Stimulated activated CD4-positive, alpha-beta T cell treated with anti-CD3 and anti-CD28 coated beads, Interleukin-4, amount 100 ng/mL, for 48 hours (primary cell): Measurements from ENCODE around the gene HIVEP1.

Experiments used
- DNase-seq, 2 donors: peaks; one replicate each; pipeline ENCODE4 v3.0.0-alpha.2; 2020; ENCODE audit warnings: low read depth in 2 of 2

HIVEP1 gene

DNA sequence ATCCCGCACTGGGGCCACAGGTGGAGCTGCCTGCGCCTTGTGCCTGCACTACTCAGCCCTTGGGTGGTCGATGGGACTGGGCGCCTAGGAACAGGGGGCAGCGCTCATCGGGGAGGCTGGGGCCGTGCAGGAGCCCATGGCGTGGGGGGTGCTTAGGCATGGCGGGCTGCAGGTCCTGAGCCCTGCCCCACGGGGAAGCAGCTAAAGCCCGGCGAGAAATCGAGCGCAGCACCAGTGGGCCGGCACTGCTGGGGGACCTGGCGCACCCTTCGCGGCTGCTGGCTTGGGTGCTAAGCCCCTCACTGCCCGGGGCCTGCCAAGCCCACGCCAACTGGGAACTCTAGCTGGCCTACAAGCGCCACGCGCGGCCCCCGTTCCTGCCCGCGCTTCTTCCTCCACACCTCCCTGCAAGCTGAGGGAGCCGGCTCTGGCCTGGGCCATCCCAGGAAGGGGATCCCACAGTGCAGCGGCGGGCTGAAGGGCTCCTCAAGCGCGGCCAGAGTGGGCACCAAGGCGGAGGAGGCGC lies 5.8 kb downstream of the HIVEP1 start:
- DNase-seq, result no peak

DNA sequence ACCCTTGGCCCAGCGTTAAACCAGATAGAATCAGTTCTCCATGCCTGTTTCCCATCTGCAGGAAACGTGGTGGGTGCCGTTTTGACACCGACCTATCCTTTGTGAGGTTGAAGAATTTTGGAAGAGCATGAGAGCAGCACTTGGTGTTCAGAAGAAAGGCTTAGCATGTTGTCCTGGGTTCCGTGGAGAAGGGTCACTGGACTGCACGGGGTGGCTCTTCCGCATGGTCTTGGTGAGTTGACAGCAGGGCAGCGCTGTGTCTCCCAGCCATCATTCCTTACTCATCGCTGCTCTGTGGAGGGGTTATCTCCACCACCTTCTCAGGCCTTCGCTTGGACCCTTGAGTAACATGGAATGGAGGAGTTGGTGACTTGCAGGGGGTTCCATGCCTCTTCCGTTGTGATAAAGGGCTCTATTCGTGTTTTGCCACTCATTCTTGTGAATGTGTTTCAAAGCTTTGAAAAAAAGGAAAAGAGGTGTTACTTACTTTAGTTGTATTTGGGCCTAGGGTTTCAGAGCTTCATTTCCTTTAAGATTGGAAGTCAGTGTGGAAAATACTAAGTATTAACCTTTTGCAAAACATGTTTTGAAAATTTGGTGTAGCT lies 8.2 kb downstream of the HIVEP1 start:
- DNase-seq, result no peak

DNA sequence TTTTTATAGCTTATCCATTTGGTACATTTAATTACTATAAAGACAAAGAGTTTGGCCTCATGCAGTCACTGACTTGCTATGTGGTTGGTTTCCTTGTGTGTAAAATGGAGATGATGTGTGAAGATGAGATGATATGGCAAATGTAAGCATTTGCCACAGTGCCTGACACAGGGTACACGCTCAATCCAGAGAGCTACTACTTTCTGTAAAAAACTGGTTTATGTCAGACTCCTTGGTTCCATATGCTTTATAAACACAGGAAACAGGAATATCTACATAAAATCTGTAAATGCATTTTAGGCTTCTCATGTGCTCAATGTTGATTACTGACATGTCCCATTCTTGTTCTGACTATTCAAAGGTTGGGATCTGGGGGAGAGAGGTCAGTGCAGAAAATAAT lies 10.4 kb downstream of the HIVEP1 start:
- no peak for DNase-seq

DNA sequence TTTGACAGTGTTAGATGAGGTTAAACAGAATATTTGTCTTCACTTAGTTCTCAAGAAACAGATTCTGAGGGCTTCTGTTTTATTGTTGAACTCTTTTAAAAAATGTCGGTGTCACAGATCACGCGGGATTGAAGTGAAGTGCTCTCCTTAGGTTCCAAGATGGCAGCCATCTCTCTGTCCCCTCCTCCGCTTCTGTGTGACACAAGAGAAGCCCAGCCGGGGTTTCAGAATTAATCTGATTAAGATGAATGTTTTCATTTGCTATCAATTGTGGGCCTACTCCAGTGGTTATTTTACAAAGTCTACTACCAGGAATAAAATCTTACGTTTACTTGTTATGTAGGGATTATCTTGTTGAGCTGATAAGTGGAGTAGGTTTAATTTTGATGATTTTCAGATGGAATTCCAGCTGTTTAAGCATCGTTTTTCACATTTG lies 10.9 kb downstream of the HIVEP1 start:
- no peak for DNase-seq

DNA sequence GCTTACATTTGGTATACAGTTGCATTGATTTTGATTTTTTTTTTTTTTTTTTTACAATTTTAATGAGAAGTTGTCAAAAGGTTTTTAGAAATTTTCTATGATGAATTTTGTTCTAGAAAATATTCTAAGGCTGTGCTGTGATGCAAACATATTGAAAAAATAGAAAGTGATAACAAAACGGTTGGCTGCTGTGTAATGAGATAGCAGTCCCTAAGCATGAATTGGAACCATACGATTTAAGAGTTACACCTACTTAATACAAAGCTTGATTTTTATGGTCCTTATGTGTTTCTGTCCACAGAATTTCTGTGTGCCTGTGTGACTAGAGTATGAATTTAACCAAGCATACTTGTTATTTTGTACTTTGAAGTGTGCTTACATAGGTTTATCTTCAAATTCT lies 12.1 kb downstream of the HIVEP1 start:
- DNase-seq, result no peak

DNA sequence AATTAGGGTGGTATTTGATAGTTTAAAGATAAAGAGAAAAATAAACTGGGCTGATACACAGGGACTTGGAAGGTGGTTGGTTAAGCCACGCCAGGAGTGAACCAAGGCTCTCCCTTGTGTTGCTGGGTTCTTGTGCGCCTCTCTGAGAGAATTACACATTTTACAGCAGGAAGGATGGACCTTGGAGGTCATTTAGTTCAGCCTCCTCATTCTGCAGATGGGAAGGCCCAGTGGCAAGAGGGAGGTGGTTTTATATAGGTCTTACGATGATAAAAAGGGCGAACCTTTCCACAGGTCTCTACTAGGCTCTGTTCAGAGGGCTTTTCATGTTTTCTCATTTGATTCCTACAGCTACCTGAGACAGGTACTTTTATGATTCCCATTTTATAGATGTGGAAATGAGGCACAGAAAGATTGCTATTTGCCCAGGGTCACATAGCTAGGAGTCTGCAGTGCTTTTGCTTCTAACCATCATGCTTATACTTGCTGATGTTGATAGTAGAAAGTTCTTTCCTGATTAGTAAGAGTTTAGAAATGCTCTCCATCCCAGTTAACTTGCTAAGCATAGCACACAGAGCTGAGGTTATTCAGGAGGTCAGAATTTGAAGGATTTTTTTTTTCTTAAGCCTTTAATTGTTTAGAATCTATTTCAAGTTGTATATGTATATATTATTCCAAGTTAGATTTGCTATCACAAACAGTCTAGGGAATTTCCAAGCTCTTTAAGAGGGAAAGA lies 12.8 kb downstream of the HIVEP1 start:
- DNase-seq, result no peak

DNA sequence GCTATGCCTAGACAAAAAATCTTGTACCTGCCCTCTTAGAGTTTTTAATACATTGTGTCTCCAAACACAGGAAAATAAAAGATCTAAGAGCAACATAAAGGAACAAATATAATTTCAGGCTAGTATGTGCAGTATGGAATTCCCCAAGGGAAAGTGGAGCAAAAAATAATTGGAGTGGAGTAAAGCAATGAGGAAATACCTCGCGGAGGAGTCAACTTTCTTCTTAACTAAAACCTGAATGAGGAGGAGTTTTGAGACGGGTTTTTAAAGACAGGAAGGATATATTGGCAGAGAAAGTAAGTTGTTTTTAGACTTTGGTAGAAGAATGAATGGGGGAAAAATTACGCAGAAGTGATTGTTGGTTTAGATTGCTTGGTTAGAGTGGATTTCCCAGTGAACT lies 14.0 kb downstream of the HIVEP1 start:
- no peak for DNase-seq

DNA sequence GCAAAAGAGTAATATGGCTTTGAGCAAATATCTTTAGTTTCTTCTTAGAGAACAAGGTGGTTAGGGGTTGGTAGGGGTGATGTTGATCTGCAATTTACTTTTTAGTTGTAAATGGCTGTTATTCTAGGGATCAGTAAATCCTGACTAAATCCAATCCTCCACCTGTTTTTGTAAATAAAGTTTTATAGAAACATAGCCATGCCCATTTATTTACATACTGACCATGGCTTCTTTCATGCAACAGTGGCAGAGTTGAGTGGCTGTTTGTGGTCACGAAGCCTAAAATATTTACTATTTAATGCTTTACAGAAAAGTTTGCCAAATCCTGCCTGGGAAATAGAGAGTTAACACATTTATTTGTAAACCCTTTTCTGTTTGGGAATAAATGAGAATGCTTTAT lies 14.7 kb downstream of the HIVEP1 start:
- no peak for DNase-seq

DNA sequence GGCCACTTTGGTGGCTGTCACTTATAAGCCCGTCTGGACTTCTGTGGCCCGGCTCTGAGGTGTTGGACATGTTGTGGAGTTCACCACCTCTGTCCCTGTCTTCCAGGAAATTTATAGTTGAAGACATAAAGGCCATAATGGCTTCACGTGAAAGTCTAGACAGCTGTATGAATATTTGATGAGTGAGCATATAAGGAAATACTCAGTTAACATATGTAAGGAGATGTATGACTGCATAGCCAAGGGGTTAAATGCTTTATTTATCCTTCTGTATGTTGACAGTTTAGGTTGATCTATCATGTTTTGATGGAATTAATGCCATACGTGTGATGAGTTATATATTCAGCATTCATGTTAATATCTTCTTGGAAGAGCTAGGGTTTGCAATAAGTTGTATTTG lies 16.1 kb downstream of the HIVEP1 start:
- DNase-seq, result no peak

DNA sequence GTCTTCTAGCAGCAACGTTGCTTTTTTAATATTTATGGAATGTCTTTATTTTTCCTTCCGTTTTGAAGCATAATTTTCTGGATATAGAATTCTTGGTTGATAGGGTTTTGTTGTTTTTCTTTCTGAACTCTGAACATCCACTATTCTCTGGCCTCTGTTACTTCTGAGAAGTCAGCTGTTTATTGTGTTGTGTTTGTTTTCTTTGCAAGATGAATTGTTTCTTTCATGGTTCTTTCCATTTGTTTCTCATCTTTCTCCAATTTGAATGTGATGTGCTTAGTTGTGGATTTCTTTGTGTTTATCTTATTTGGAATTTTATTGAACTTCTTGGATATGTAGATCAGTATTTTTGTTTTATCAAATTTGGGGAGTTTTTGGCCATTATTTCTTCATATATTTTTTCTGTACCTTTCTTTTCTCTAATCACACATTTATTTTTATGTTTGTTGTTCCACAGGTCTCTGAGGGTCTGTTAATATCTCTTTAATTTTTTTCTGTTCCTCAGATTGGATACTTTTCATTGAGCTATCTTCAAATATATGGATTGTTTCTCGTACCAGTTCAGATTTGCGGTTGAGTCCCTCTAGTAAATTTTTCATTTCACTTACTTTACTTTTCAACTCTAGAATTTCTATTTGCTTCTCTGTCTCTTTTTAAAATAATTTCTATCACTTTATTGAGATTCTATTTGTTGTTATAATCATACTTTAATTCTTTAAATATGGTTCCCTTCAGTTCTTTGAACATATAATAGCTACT lies 18.0 kb downstream of the HIVEP1 start:
- DNase-seq, result no peak

DNA sequence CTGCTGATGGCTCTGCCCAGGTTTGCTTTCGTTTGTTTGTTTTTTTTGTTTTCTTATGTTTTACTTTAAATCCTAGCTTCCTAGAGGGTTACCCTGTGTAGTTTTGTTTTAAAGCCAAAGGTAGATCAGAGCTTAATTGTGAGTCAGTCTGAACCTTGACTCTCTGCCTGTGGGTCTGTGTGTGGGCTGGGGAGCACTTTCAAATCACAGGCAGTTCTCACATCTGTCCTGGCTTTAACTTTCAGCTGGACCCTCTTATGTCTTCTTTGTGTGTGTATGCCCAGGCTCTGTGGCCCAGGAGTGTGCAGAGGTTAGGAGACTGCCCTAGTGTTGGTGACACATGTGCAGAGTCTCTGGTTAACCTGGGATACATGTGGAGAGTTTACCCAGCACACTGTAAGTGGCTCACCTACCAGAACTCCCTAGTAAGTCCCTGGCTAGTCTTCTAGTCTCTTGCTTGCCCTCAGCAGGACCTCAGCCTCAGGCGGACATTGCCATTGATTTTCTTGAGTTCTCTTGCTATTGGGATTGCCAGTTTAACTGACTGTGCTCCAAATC lies 19.0 kb downstream of the HIVEP1 start:
- DNase-seq, result no peak

DNA sequence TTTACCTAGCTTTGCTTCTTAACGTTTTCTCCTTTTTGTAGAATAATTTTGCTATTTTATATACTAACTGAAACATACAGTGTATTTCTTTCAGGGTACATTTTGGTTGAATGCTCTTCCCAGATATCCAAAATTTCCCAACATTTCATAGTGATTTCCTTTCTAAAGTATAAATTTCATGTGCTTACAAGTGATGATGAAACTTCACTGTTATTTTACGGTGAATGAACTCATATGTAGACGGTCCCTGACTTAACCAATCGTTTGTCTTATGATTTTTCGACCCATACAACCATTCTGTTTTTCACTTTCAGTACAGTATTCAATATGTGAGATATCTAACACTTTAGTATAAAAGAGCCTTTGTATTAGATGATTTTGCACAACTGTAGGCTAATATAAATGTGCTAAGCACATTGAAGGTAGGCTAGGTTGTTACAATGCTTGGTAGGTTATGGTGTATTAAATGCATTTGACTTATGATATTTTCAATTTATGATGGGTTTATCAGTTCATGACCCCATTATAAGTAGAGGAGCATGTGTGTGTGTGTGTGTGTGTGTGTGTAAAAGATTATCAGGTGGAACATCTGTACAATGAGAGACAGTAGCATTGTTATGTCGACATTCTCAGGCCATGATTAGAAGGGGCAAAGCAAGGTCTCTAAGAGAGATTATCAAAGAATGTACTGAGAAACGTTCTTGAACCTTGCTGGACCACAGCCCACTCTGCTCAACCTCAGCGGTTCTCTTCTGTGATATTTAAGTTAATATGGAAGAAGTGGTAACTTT lies 20.9 kb downstream of the HIVEP1 start:
- DNase-seq, result no peak

DNA sequence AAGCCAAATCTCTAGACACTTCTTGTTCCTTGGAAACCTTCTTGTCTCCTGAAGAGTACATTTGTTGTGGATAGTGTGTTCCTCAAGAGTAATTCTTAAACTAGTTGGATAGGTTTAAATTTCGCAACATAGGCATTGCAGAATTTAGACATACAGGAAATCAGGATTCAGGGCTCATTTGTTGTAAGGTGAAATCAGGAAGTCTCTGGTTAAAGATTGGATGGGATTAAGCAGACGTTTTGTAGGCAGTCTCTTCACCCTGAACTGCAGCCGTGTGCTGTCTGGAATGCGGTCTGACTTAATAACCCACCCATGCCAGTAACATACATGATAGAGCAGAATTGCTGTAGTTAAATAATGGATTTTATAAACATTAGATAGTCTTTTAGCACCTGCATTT lies 21.7 kb downstream of the HIVEP1 start:
- no peak for DNase-seq

DNA sequence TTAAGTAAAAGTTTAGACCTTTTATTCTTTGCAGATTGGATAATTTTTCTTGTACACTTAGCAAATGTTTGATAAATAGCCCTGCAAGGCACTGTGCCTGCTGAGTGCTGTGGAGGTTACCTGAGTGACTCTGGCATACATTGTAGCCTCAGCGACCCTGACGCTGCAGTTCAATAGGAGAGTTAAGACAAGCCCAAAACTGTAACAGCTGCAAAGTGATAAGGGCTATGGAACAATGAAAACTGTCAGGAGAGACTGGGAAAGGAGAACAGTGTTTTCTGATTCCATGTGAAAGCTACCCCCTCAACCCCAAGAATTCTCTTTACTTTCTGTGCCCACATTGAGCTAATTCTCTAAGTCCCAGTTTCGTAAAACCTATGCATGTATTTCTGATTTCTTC lies 22.2 kb downstream of the HIVEP1 start:
- DNase-seq, result no peak

DNA sequence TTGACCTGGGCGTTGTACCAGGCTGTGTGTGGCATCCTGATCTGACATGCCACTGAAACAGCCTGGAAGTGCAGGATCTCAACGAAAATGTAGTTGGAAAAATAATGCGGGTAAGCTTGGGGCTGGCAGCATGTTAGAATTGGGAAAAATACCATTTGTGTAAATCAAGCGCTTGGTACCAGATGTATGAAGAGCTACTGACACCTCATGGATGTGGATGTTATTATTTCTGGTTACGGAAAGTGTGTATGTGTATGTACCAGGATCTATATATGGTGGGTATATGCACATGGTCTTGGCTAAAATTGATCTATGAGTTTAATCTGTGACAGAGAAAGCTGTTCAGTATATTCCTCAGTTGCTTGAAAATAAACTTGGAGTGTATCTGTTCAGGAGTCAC lies 22.7 kb downstream of the HIVEP1 start:
- DNase-seq, result no peak

DNA sequence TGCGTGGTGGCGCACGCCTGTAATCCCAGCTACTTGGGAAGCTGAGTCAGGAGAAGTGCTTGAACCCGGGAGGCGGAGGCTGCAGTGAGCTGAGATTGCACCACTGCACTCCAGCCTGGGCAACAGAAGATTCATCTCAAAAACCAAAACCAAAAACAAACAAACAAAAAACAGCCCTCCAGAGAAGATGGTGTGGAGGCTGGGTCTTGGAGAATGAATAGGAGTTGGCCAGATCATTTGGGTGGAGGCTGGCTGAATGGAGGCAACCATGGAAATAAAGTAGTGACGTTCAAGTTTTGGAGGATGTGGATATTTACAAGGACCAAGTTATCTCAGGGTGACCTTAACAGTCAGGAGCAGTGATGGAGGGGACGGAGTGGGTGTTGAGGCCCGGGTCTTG lies 24.7 kb downstream of the HIVEP1 start:
- no peak for DNase-seq

DNA sequence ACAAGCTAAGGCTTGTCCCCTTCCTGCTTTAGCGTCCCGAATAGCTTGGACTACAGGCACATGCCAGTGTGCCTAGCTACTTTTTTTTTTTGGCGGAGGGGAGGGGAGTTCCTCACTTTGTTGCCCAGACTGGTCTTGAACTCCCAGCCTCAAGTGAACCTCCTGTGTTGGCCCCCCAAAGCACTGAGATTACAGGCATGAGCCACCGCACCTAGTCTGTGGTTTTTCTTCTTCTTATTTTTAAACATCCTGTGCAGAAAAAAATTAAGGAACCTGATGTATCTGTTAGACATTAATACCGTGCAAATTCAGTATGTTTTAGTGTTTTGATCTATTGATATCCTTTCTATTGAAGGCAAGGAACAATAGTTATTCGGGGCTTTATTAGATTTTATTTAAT lies 25.7 kb downstream of the HIVEP1 start:
- DNase-seq, result no peak

DNA sequence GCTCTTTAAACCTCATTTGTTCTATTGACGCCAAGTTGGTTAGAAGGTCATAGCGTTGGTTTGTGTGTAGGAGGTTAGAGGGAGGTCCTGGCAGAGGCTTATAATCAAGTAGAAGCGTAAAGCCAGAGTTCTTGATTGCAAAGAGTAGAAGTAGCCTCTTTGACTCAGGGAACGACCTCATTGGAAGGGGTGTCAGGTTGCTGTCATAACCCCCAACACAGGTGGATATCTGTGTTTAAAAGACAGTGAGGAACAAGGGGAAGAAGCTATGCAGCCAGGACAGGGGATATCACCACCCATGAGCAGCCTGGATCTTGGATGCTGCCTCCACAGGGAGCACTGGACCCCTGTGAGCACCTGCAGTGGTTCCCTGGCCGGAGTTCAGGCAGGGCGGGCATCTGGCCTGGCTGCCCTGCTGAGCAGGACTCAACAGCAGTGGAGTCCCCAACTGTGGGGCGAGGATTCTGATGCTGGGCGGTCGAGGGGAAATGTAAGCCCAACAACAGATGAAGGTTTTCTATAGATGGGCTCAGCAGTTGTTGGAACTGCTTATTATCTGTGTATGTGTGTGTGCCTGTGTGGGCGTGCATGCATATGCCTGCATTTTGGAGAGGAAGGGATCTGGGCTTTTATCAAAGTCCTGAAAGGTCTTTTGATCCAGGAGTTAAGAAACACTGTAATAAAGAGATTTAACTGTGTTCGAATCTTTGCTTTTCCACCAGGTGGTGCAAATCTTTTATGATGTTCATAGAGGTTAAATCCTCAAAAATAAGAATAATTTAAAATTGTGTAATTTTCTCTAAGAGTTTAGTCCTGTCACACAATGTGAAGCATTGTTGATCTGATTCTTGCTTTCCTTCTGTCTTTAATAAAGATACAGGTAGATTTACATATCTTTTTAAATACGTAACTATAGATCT lies 27.7 kb downstream of the HIVEP1 start:
- no peak for DNase-seq

DNA sequence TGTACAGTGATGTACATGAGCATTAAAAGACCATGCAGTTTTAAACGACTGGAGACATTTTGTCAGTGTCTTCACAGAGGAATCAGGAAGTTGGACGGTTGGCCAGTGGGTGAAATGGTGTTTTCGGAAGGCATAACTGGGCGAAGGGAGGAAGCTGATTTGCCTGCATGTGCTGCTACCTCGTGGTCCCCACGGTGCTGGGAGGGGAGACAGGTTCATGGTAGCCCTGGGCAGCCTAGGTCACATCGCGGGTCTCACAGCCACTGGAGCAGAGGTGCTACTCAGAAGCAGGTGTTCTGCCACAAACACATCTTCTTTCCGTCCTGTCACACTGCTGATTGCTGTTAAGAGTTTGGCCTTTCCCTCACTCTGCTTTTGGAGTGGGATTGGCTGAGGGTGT lies 35.2 kb downstream of the HIVEP1 start:
- no peak for DNase-seq

DNA sequence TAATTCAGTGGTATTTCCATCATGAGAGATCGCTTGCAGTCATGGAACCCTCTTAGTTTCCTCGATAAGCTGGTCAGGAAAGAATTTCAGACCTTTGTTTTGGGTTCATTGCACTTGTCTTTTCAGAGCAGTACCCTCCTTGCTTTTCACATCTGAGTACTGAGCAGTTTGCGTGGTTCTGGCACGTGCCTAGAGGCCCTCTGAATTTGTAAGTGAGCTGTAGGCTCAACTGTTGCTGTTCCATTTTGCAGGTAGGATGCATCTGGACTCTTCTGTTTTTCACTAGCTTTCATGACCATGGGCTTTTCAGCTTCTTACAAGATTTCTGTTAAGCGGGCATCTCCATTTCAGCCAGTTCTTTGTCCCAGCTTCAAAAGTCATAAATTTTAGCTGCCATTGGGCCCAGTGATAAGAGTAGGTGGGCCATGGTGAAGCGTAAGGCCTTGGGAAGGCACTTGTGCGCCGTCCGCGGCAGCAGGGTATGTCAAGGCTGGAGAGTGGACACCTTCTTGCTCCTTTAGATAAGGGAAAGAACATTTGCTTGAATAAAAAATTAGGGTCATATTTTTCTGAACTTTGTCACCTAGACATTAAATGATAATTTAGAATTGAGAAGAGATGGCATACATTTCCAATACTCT lies 35.8 kb downstream of the HIVEP1 start:
- no peak for DNase-seq
